Aorta (tissue), 5 donors: Measurements from ENCODE around the gene FRMD4A. TPM values are rescaled to one million over a fixed set of nuclear protein-coding genes. Genes with fewer than 3 reads are reported as not detected.
"Not testable (repeated sequence)": the region's sequence is repeated elsewhere in the genome, so short reads cannot be mapped to it uniquely, and the experiment has no call there.

Experiments
- ATAC-seq: fragments of 200-7000 bp; cut with Tn5 transposase; one replicate; pipeline ENCODE4 v1.9.1; 2022; ENCODE audit warnings: moderate library complexity; ENCODE audit not compliant: low FRiP score
- DNase-seq, 2 donors: peaks; one replicate each; pipeline ENCODE4 v3.0.0-alpha.2; 2020
- H3K27ac ChIP-seq, 2 donors: one replicate each; pipeline ENCODE4 v1.5.1; 2013; ENCODE audit warnings: low read length in 2 of 2, mild to moderate bottlenecking in 2 of 2, moderate library complexity in 2 of 2, control low read depth in 1 of 2, inconsistent platforms in 1 of 2, low read depth in 1 of 2
- H3K27me3 ChIP-seq, 2 donors: one replicate each; pipeline ENCODE4 v1.6.1; 2013; ENCODE audit warnings: control low read depth in 1 of 2, low read length in 1 of 2, mild to moderate bottlenecking in 1 of 2, moderate library complexity in 1 of 2; ENCODE audit not compliant: insufficient read depth in 2 of 2, control insufficient read depth in 1 of 2
- H3K36me3 ChIP-seq, 2 donors: one replicate each; pipeline ENCODE4 v1.6.1; 2013; ENCODE audit warnings: control low read depth in 1 of 2, low read length in 1 of 2, mild to moderate bottlenecking in 1 of 2; ENCODE audit not compliant: insufficient read depth in 2 of 2, control insufficient read depth in 1 of 2
- H3K4me1 ChIP-seq, 2 donors: one replicate each; pipeline ENCODE4 v1.6.1; 2013; ENCODE audit warnings: low read length in 2 of 2, control low read depth in 1 of 2, mild to moderate bottlenecking in 1 of 2, moderate library complexity in 1 of 2; ENCODE audit not compliant: insufficient read depth in 2 of 2, control insufficient read depth in 1 of 2
- H3K4me3 ChIP-seq, 2 donors: one replicate each; pipeline ENCODE4 v1.5.1; 2013; ENCODE audit warnings: low read length in 2 of 2, control low read depth in 1 of 2, mild to moderate bottlenecking in 1 of 2
- H3K9me3 ChIP-seq: one replicate; pipeline ENCODE4 v1.6.1; 2013; ENCODE audit warnings: mild to moderate bottlenecking, low read length; ENCODE audit not compliant: control insufficient read depth
- WGBS, 2 donors: extraction: QIAGEN DNeasy Blood & Tissue Kit; methylation state at CpG; one replicate each; pipeline ENCODE4 v1.1.7; 2013; 5-methylcytosine and 5-hydroxymethylcytosine counted together
- intact Hi-C, 2 donors: fragments of 100-400 bp; cut with DNase I; formaldehyde crosslinking; loops; one replicate each; pipeline versions ENCODE4 v1.14.2 to v1.15.0; 2022
- polyA plus RNA-seq, 2 donors: library from polyadenylated mRNA; stranded (reverse); fragments of 200-250 nt; gene quantifications; one replicate each; pipeline ENCODE4 v1.2.3, GENCODE V29; 2013
- total RNA-seq, 2 donors: library from RNA; stranded (reverse); fragmentation: NEBNext Ultra II Directional; extraction: Animal tissue kit (Norgen Biotek cat#: 25700); gene quantifications; one replicate each; pipeline ENCODE4 v1.2.1, GENCODE V29; 2021
- donor health status: healthy with polysubstance abuse.
- donor health status: Bipolar disorder and iron deficiency.
- donor health status: DM: no; HTN: no; CAD: no.
- donor health status: DM: no; HTN: no; CAD: no.
- donor health status: DM: yes; HTN: yes; CAD: no.

FRMD4A gene
- total and polyA plus RNA-seq, 4 donors, result 11.4 to 65.6 (median 39.7) TPM

DNA sequence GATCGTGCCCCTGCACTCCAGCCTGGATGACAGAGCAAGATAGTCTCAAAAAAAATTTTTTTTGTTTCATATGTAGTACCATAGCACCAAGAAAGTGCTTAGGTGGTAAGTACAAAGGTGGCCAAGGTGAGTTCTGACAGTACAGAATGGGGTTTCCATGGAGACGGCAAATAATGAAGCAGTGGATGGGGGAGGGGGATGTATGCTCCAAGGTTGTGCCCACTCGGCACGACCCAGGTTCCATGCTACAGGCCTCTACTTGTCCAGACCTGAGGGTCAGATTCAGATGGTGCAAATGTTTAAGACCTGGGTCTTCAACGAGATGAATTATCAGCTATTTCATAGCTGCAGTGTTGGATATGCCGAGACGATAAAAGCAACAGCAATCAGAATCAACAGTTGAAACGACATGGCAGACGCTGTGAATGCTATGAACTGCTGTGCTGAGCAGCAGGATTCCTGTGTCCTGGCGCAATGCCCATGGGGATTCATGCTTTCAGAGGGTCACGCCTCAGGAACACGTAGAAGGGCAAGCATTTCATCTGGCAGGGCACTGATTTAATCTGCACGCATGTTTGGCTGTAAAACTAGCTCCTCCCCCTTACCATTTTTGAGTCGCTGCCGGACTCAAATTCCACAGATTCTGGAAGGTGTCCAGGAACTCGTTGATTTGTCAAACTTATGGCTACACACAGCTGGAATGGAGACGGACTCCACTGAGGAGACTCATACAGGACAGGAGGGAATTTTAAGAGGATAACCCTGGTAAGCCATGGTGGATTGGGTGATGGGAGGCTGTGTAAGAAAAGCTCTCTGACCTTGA, 256.5 kb downstream of the FRMD4A start:
- intact Hi-C loops, result no loop called here
- WGBS, 2 donors, result 18 to 22% methylated on average over 17 of the region's 17 CpGs
- H3K36me3 ChIP-seq, result no peaks in the 10 kb centered on the region
- ATAC-seq (peak; percentile 86), DNase-seq (peak; percentile 94 to 96)
- H3K9me3 ChIP-seq, result no peaks in the 10 kb centered on the region
- no peak overlapping the region for H3K27ac ChIP-seq
- H3K4me1 ChIP-seq, result no peaks in the 10 kb centered on the region
- H3K4me3 ChIP-seq, result no peak overlapping the region
- H3K27me3 ChIP-seq, result no peaks in the 10 kb centered on the region

DNA sequence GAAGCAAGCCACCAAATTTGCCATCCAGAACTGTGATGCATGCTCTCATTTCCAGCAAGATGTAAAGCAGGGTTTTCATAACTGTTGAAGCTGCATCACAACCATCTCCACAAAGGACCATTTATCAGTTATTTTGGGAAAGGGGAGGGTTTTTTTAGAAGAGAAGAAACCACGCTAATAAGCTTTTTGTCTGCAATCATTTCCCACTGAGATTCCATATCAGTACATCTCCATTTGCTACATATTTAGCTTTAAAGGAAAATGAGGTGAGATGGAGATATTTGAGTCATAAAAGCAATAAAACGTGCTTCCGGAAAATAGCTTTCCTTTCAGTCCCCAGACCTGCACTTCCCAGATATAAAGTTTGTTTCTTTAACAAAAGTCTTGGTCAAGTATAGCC, 258.2 kb downstream of the FRMD4A start:
- WGBS, 2 donors, result 46 to 58% methylated on average over 3 of the region's 3 CpGs
- H3K4me1 ChIP-seq, result no peaks in the 10 kb centered on the region
- no peak overlapping the region for H3K27ac ChIP-seq
- H3K36me3 ChIP-seq, result no peaks in the 10 kb centered on the region
- ATAC-seq (no peak), DNase-seq (no peak)
- intact Hi-C loops, result no loop called here
- no peaks in the 10 kb centered on the region for H3K27me3 ChIP-seq
- H3K4me3 ChIP-seq, result no peak overlapping the region
- H3K9me3 ChIP-seq, result no peaks in the 10 kb centered on the region

DNA sequence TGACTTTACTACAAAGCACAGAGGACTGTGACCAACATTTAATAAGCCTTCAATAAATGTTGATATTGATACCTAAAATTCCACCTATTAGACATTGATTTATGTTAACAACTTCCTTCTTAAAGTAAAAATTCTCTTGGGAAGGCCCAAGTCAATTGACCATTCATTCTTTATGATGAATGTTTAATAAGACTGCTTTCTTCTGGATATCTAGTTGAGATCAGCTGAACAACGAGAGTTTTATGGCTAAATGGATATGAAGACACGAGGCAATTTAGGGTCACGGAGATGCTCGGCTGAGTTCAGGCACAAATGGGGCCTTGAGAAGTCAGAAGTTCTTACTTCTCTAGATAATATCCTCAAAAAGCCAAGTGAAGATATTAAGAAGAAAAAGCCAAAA, 258.8 kb downstream of the FRMD4A start:
- Histone ChIP-seq H3K4me1 (no peaks in the 10 kb centered on the region), H3K27ac (no peak overlapping the region), H3K4me3 (no peak overlapping the region), H3K27me3 (no peaks in the 10 kb centered on the region), H3K9me3 (no peaks in the 10 kb centered on the region), H3K36me3 (no peaks in the 10 kb centered on the region)
- no peak for DNase-seq
- 93 to 94% methylated on average over 4 of the region's 4 CpGs for WGBS, 2 donors
- ATAC-seq, result no peak
- intact Hi-C loops, result no loop called here

DNA sequence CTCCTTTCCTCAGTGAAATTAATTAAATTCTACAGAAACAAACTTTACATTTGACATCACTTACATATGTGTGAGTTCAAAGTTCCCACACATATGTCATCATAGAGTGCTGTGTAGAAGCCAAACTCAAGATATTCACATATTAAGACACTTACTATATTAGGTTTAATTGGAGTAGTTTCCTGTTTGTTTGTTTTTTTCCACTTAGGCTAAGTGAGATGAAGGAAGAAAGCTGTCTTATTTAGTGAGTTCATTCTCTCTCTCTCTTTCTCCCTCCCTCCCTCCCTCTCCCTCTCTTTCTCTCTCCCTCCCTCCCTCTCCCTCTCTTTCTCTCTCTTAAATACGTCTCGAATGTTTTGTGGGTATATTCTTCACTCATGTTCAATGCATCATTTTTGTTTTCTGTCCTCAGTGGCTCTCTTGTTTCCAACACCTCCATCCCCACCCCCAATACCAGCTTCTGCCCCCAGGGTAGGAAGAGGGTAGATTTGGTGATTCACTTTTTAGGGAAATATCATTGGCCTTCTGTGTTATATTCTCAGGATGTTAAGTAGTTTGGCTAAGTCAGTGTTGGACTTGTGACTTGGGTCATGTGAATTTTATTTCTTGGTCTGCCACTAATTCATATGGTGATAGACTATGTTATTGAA, 262.0 kb downstream of the FRMD4A start:
- Histone ChIP-seq H3K27ac (no peak overlapping the region), H3K27me3 (no peaks in the 10 kb centered on the region), H3K4me3 (no peak overlapping the region), H3K9me3 (no peaks in the 10 kb centered on the region), H3K36me3 (no peaks in the 10 kb centered on the region), H3K4me1 (no peaks in the 10 kb centered on the region)
- 92 to 96% methylated on average over 2 of the region's 2 CpGs for WGBS, 2 donors
- intact Hi-C loops, result no loop called here
- DNase-seq, result no peak
- ATAC-seq, result no peak

DNA sequence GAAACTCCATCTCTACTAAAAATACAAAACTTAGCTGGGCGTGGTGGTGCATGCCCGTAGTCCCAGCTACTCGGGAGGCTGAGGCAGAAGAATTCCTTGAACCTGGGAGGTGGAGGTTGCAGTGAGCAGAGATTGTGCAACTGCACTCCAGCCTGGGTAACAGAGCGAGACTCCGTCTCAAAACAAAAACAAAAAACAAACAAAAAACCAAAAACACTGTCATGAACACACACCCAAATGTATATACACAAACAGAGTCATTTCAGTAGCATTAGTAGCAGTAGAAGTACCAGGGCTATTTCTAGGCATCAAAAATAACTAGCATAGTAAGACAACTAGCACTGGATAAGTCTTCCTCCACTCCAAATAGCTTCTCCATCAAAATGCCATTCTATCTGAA, 263.1 kb downstream of the FRMD4A start:
- H3K27ac ChIP-seq, H3K36me3 ChIP-seq, H3K9me3 ChIP-seq, H3K4me1 ChIP-seq, ATAC-seq, DNase-seq, intact Hi-C loops, H3K4me3 ChIP-seq, H3K27me3 ChIP-seq: not testable (repeated sequence)
- WGBS, 2 donors, result 97% methylated on average over 5 of the region's 5 CpGs

DNA sequence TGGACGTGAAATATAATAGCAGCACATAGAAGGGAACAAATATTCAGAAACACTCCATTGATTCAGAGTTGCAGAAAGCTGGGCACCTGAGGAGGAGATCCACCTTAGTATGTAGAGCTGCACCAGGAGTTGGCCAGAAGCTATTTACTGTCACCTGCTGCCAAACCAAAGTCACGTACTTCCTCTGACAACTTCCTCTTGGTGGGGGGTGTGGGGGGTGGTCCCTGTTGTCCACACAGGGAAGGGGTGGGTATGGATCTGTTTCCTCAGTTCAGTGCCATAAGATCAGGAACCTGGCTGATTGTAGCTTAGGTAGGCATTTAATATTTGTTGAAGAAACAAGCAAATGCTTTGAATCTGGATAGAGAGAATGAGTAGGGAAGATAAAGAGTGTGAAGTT, 264.6 kb downstream of the FRMD4A start:
- WGBS, 2 donors, result 80 to 82% methylated on average over 2 of the region's 2 CpGs
- Histone ChIP-seq H3K27ac (no peak overlapping the region), H3K27me3 (no peaks in the 10 kb centered on the region), H3K4me1 (no peaks in the 10 kb centered on the region), H3K4me3 (no peak overlapping the region), H3K36me3 (no peaks in the 10 kb centered on the region), H3K9me3 (no peaks in the 10 kb centered on the region)
- no peak for ATAC-seq
- intact Hi-C loops, result no loop called here
- no peak for DNase-seq

DNA sequence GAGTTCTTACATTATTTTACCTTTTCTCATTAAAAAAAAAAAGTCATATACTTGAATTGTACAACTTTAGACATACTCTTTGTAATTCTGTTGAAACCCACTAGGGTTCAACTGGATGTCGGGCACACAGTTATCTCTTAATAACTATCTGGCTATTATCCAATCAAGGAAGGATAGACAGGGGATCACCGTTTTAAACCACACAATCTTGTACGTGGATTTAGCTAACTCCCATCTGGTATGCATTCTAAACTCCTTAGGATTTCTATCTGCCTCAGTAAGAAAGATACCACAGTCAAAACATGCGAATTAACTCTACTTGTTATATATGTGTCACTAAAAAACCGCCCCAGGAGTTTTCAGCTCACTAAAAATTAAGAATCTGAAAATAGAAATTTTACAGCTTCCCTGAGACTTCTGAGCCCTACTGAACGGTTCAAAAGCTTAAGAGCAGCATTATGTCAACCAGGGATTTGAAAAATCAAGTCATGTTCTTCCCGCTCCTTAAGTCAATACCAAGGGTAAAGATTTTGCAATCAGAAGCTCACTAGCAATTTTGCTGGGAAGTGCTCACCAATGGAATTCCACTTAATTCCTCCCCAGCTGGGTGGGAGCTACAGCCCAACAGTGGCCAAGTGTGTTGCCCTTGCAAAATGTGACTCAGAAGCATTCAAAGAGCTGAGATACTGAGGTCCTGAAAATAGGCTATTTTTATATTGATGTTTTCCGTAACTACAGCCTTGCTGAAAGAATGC, 267.0 kb downstream of the FRMD4A start:
- Histone ChIP-seq H3K36me3 (no peaks in the 10 kb centered on the region), H3K27me3 (no peaks in the 10 kb centered on the region), H3K27ac (no peak overlapping the region), H3K4me3 (no peak overlapping the region), H3K9me3 (no peaks in the 10 kb centered on the region), H3K4me1 (no peaks in the 10 kb centered on the region)
- peak in 1 of 2 donors; percentile 65 for DNase-seq
- WGBS, 2 donors, result 74 to 76% methylated on average over 8 of the region's 8 CpGs
- intact Hi-C loops, result no loop called here
- peak; percentile 44 for ATAC-seq

DNA sequence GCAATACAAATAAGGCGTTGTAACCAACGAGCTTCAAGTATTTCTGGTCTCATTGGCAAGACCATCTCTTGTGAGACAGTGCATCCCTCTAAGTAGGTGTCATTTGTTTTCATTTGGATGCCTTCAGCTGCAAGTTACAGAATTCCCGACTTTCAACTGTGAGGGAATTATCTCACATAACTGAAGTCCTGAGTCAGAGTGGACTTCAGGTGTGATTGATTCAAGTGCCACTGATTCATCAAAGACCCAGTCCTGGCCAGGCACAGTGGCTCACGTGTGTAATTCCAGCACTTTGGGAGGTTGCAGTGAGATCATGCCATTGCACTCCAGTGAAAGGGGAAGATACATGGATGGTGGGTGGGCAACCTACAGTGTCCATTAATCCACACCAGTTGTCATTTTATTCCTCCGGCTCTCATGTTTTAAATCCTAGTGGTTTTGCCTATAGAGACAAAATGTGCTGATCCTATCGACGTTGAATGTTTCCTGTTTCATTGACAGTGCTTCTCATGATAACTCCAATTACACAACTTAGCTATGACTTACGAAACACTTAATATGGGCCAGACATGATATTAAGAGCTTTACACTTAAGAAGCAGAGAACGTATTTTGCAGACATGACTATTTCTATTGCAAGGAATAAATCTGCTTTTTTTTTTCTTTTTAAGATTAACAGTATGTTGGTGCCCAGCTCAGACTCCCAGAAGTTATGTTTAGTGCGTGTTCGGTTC, 268.0 kb downstream of the FRMD4A start:
- H3K4me1 ChIP-seq, result no peaks in the 10 kb centered on the region
- no peaks in the 10 kb centered on the region for H3K36me3 ChIP-seq
- H3K27me3 ChIP-seq, result no peaks in the 10 kb centered on the region
- ATAC-seq (no peak), DNase-seq (no peak)
- 83 to 89% methylated on average over 11 of the region's 11 CpGs for WGBS, 2 donors
- H3K9me3 ChIP-seq, result no peaks in the 10 kb centered on the region
- H3K27ac ChIP-seq, result no peak overlapping the region
- intact Hi-C loops, result no loop called here
- H3K4me3 ChIP-seq, result no peak overlapping the region
